ENCODE measurements around the gene WDR44.
"Not testable (repeated sequence)": the region's sequence is repeated elsewhere in the genome, so short reads cannot be mapped to it uniquely, and the experiment has no call there.

The WDR44 gene

DNA sequence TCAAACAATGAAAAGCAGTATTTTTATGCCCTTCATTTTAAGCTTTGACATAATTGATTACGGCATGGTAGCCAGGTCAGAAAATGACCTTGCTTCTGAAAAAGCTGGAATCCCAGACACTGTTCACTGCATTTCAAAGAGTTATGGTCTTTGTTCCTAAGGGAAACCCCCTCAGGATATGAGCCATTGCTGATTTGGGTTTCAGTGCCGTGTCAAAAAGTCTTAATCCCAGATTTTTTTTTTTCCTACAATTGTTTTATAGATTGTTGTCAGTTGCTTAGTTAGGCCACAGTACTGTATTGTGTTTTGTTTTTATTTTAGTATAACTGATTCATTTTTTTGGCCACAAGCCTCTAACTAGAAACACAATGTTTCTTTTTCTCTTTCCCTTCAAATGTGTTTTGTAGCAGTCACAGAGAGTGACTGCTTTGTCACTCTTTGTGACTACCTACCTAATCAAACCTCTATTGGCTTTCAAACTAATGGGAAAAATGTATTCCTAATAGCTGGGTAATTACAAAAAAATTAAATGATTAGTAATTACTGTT, 10.3 kb downstream of the WDR44 start:
- no peak for DNase-seq (ENCODE audit: low spot score)

DNA sequence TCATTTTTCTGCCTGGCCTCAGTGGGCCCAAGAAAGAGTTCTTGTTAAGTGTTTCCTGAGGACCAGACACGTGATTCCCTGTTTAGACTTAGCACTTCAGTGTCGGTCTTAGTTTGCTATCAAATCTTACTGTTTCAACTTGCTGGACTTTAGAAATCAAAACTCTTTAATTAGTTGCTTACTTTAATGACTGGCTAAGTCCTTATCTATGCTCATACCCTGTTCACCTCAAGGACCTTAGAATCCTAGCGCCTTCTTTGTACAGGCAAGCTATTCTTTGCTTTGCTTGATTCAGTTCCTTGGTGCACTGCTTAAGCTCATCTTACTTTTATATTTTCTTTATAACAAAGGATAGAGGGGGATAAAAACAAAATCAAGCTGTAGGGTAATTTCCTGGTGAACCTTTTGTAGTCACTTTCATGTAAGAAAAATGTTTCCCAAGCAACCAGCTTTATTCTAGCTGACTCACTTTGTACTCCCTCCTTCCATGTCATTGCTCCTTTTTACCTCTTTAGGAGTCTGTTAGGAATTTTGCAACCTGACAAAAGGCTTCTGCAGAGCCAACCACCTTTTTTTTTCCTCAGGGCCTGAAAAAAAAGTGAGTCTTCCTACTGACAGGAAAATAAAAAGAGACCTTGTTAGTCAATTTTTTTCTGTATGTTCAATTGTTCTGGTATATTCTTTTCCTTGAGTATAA, 14.7 kb downstream of the WDR44 start:
- DNase-seq (ENCODE audit: low spot score) = no peak

DNA sequence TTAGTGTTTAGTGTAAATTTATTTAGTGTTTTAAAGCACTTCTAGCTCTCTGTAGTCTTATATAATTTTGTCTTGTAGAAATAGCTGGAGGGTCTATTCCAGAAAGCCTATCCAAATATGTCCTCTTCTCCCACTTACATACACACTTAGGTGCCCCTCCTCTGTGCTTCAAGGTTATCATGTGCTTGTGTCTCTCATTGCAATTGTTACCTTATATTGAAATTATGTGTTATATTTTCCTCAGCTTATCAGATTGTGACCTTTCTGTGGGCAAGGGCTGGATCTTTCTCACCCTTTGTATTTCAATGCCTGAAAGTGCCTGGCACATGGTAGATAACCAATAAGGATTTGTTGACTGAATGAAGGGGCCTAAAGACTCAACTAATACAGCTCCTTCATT, 18.4 kb downstream of the WDR44 start:
- DNase-seq (ENCODE audit: low spot score) = no peak

DNA sequence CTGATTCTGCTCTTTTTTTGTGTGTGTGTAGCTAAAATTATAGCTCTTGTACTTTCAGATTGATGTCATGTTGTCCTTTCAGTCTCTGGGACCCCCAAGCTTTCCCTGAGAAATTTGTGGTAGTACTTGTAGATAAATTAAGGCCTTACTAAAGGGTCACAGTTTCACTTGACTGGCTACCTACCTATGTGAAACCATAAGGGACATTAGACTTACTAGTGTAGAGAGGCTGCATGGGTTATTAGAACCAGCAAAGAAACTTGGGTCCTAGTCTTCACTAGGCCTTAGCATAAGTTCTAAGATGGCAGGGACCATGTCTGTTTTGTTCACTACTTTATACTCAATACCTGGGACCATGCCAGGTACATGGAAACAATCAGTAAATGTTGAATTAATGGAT, 21.4 kb downstream of the WDR44 start:
- DNase-seq (ENCODE audit: low spot score) = no peak

DNA sequence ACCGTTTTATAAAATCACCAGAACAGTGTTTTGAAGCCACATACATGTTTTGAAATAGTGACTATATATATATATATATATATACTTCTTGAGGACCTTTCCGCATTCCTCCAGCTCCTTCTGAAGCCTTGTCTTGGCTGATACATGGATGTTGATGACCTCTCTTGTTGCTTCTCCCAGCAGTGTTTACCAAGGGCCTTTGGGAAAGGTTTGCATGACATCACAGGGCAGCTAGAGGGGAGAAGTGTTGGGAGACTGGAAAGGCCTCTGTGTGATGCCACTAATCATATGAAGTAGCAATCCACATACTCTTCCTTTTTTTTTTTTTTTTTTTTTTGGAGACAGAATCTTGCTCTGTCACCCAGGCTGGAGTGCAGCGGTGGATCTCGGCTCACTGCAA, 22.5 kb downstream of the WDR44 start:
- no peak for DNase-seq (ENCODE audit: low spot score)

DNA sequence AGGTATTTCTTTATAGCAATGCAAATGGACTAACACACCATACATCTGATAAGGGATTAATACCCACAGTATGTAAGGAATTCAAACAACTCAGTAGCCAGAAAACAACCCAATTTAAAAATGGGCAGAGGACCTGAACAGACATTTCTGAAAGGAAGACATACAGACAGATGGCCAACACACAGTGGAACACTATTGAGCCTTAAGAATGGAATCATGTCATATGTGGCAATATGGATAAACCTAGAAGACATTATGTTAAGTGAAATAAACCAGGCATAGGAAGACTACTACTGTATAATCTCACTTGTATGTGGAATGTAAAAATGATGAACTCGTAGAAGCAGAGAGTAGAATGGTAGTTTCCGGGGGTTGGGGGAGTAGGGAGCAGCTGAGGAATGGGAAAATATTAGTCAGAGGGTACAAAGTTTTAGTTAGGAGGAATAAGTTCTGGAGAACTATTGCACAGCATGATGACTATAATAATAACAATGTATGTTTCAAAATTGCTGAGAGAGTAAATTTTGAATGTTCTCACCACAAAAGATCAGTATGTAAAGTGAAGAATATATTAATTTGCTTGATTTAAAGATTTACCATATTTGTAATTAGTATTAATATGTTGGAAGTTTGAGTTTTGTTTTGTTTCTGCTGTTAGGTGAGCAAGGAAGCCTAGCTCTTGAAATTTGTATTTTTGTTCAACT, 25.2 kb downstream of the WDR44 start:
- no peak for DNase-seq (ENCODE audit: low spot score)

DNA sequence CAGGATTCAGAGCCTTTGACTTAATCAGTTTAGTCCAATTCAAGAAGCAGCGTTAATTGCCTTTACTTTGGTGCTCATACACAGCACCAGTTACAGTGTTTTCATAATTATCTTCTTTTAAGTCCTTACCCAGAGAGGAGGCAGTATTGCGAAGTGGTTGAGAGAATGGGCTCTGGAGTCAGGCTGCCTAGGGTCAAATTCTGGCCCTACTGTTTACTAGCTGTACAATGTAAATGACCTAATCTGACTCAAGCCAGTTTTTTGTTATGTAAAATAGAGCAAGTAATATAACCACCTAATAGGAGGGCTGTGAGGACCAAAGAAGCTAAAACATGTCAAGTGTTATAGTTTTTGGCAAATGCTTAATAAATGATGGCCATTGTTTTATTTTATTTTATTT, 27.6 kb downstream of the WDR44 start:
- DNase-seq (ENCODE audit: low spot score) = no peak

DNA sequence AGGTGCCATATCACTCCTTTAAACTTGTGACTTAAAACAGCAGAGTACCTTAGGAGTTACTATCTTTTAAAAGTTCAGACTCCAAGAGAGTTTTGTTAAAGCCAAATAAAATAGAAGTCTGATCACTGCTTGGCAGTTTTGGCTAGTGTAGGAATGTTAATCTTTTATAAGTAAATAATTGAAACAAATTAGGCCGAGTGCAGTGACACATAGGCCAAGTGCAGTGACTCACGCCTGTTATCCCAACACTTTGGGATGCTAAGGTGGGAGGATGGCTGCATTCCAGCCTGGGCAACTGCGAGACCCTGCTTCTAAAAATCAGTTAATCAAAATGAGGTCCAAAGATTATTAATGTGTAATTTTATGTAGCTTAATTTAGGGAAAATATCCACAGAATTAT, 37.2 kb downstream of the WDR44 start:
- no peak for DNase-seq (ENCODE audit: low spot score)

DNA sequence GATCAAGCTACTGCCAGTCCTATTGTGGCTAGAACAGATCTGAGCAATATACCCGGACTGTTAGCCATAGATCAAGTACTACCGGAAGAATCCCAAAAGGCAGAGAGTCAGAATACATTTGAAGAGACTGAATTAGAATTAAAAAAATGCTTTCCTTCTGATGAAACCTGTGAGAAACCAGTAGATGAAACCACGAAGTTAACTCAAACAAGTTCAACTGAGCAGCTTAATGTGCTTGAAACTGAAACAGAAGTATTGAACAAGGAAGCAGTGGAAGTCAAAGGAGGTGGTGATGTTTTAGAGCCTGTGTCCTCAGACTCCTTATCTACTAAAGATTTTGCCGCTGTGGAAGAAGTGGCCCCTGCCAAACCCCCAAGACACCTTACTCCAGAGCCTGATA, 46.8 kb downstream of the WDR44 start:
- no peak for DNase-seq (ENCODE audit: low spot score)

DNA sequence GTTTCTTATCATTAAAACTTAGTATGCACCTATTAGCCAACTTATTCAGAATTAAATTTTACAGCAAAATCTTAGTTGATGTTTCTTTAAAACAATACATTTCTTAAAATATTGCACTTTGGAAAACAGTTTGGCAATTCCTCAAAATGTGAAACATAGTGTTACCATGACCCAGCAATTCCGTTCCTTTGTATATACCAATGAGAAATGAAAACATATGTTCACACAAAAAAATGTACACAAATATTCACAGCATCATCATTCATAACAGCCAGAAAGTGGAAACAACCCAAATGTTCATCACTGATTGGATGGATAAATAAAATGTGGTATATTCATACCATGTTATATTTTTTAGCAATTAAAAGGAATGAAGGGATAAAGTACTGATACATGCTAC, 50.2 kb downstream of the WDR44 start:
- no peak for DNase-seq (ENCODE audit: low spot score)

DNA sequence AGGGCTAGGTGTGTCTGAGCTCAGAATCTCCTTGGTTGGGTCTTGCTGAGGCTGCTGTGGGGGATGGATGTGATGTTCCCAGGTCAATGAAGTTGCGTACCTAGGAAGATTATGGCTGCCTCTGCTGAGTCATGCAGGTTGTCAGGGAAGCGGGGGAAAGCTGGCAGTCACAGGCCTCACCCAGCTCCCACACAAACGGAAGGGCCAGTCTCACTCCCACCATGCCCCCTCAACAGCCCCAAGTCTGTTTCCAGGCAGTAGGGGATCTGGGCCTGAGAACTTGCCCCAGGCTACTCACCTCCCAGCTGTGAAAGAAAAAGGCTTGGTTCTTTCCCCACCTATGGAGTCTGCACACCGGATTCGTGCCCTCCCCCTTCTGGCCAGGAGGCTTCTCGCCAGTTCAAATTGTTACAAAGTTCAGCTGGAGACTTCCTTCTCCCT, 72.9 kb downstream of the WDR44 start:
- DNase-seq (ENCODE audit: low spot score) = no peak

DNA sequence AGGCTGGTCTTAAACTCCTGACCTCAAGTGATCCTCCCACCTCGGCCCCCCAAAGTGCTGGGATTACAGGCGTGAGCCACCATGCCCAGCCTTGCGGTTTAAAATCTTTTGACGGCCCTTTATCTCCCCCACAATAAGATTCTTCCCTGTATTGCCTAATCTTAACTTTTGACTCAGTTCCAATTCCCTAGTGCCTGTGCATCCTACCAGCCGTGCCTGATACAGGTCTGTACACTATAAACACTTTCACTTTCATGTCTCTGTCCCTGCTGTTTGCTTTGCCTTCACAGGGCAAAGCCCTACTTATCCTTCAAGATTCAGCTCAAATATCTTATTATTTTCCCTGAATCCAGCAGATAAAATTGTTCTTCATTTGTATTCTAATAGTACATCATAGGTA, 74.6 kb downstream of the WDR44 start:
- peak; percentile 14 for DNase-seq (ENCODE audit: low spot score)

DNA sequence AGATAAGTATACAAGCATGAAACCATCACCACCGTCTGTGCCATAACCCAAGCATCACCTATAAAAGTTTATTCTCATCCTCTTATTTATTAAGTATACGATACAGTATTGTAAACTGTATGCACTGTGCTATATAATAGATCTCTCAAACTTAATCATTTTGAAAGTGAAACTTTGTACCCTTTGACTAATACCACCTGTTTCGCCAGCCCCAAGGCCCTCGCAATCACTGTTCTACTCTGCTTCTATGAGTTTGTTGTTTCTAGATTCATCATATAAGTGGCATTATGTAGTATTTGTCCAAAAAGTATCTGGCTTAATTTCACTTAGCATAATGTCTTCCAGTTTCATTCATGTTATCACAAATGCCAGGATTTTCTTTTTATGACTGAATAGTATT, 77.7 kb downstream of the WDR44 start:
- no peak for DNase-seq (ENCODE audit: low spot score)

DNA sequence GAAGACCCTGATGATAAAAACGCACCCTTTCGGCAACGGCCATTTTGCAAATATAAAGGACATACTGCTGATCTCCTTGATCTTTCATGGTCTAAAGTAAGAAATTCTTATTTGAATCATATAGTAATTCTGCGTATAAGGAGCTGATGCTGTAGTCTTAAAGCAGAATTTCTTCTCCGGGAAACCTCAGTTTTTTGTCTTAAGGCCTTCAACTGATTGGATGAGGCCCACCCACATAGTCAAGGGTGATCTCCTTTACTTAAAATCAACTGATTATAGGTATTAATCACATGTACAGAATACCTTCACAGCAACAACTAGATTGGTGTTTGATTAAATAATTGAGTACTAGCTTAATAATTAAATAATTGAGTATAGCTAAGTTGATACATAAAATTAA, 86.9 kb downstream of the WDR44 start:
- no peak for DNase-seq (ENCODE audit: low spot score)

DNA sequence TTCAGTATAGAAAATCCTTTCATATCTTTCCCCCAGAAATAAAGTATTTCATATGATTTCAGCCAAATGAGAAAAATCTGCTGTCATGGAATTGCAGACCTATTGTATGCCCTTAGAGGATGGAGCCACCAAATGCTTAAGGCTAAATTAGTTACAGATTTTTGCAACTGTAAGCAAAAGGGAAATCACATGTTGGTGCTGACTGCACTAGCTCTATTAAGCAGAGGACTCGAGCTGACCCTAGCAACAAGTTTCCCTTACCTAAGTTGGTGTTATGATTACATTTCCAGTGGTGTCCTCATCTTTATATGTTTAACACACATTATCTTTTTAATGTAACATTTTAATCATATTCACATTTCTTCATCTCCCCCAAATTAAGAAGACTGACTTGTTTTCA, 91.4 kb downstream of the WDR44 start:
- no peak for DNase-seq (ENCODE audit: low spot score)

DNA sequence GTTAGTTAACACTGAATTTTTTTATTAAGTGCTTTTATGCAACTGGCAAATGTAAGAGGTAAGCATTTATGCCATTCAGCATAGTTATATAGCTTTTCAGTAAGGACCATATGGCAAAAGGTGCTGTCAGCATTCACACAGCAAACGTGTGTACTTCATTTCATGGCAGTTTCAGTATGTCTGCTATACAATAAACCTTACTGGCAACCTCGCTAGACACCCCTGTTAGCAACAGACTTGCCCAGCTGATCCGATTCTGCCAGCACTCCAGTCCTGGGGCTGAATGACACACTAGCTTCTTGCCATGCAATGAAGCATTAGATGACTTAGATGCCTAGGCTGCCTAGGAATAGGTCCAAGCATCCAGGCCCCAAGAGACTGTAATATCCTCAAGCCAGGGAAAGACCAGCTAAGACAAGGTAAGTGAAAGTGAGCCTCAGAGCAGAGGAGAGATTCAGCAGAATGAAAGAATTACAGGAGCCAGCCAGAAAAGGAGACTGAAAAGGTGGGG, 102.4 kb downstream of the WDR44 start:
- no peak for DNase-seq (ENCODE audit: low spot score)

DNA sequence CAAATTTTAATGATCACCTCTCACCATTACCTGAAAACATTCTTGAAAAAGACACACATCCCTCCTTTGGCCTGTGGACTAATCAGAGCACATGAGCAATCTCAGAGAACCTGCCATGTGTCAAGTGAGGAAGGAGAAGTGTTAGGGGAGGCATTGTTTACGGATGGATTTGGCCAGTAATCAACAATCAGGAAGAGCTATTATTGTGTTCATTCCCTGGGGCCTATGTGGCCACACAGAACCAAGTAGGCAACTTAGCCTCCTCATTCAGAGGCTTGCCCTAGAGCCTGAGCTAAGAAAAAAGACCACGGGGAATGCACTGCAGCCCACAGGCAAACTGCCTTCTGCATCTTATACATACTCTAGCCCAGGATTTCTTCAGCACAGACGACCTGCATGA, 109.1 kb downstream of the WDR44 start:
- DNase-seq (ENCODE audit: low spot score) = no peak

DNA sequence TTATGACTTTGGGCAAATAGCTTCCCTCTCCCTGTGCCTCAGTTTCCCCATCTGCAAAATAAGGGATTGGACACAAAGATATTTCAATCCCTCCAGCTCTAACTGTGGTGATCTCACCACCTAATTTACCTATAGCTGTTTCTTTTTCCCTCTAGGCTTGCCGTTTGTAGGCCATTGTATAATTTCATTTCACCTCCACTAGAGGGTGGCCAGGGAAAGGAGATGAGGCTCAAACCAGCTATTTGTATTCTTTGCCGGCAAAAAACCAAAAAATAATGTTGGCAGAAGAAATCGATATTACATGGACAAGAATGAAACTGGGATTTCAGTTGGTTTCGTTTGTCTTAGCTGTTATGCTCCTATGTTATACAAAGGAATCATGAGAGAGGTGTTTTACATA, 113.6 kb downstream of the WDR44 start:
- DNase-seq (ENCODE audit: low spot score) = peak; percentile 38

DNA sequence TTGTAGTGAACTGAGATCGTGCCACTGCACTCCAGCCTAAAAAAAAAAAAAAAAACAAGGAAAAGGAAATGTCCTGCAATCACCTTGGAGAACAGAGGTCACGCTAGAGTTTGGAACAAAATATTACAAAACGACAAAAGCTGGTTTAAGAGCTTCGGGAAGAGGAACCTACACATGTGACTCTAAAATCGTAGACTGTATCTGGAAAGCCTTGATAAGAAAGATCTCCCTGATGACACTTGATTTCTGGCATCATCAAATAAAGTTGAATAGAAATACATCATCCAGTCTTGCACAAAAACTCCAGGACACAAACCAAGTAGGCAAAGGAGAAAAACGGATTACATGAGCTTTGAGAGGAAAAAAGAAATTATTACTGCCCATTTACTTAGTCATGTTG, 118.6 kb downstream of the WDR44 start:
- no peak for DNase-seq (ENCODE audit: low spot score)

DNA sequence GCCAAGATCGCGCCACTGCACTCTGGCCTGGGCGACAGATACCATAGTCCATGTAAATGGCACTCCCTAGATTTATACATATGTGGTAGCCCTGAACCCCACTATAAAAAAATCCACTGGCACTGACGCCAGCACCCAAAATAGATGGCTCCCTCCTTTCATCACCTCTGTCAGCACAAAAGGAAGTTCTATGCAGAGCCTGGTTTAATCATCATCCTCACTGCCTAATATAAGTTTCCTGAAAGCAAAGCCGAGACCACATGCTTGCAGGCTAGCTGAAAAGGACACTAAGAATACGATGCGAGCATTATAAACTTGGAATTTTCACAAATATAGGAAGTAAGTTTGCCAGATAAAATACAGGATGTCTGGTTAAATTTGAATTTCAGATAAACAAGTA, 122.2 kb downstream of the WDR44 start:
- no peak for DNase-seq (ENCODE audit: low spot score)

DNA sequence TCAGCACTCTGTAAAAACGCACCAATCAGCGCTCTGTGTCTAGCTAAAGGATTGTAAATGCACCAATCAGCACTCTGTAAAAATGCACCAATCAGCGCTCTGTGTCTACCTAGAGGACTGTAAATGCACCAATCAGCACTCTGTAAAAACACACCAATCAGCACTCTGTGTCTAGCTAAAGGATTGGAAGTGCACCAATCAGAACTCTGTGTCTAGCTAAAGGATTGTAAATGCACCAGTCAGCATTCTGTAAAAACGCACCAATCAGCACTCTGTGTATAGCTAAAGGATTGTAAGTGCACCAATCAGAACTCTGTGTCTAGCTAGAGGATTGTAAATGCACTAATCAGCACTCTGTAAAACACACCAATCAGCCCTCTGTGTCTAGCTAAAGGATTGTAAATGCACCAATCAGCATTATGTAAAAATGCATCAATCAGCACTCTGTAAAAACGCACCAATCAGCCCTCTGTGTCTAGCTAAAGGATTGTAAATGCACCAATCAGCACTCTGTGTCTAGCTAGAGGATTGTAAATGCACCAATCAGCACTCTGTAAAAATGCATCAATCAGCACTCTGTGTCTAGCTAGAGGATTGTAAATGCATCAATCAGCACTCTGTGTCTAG, 124.9 kb downstream of the WDR44 start:
- not testable (repeated sequence) for DNase-seq (ENCODE audit: low spot score)

DNA sequence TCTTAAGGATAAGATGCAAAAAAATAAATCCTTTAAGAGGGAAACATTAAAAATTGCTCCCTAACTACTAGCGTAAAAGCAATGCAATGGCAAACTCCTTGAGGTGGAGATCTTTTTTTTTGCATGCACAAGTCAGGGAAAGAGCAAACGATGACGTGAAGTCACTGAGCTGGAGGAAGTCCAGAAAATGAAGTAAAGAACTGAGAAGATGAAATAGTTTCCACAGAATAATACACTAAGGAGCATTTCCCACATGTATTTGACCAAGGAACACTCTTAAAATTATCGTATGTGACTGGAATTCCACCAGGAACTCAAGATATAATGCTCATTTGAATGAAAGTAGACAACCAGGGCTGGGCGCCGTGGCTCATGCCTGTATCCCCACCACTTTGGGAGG, 128.7 kb downstream of the WDR44 start:
- DNase-seq (ENCODE audit: low spot score) = no peak

DNA sequence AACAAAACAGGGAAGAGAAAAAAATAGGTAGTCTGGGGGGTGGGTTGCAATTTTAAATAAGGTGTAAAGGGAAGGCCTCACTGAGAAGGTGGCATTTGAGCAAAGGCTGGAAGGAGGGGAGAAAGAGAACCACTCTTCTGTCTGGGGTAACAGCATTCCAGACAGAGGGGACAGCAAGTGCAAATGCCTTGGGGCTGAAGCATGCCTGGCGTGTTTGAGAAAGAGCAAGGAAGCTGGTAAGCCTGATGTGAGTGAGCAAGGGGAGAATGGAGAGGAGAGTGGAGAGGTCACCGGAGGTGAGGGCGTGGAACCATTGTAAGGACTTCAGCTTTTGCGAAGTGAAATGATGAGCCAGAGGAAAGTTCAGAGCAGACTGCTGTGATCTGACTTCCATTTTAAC, 130.0 kb downstream of the WDR44 start:
- DNase-seq (ENCODE audit: low spot score) = no peak
